HepG2 (cell line): ENCODE data around the gene PPFIA3. TPM values are rescaled to one million over a fixed set of nuclear protein-coding genes. Genes with fewer than 3 reads are reported as not detected.
A peak's percentile ranks its signal among the peaks of the same experiment; 100 is the strongest.

ENCODE experiments used
- CENPX ChIP-seq: sonication (generic); formaldehyde crosslinking; IDR thresholded peaks from 2 replicates; pipeline ENCODE4 v1.9.0; 2021; ENCODE audit warnings: mild to moderate bottlenecking, missing genetic modification reagents, moderate library complexity
- ELF1 ChIP-seq: sonication (generic); formaldehyde crosslinking; IDR thresholded peaks from 2 replicates; pipeline ENCODE4 v1.4.0; 2020; ENCODE audit warnings: missing genetic modification reagents
- ELF3 ChIP-seq: IDR thresholded peaks from 2 replicates; pipeline ENCODE4 v1.6.1; 2016; ENCODE audit warnings: missing genetic modification reagents, missing compliant biosample characterization
- FOXA1 ChIP-seq, 2 experiments: fragments of 450-650 bp in 1 of 2; sonication (generic) in 1 of 2; formaldehyde crosslinking in 1 of 2; IDR thresholded peaks; 2 replicates each; pipeline versions ENCODE4 v1.4.0 to v1.6.1; 2016 to 2020; ENCODE audit warnings: missing genetic modification reagents in 1 of 2
- GABPA ChIP-seq, 2 experiments: IDR thresholded peaks; 2 replicates each; pipeline ENCODE4 v1.6.1; 2011 to 2016; ENCODE audit warnings: low read depth in 2 of 2, low read length in 1 of 2, missing biosample characterization in 1 of 2, missing genetic modification characterization in 1 of 2
- HDAC2 ChIP-seq: sonication (generic); formaldehyde crosslinking; IDR thresholded peaks from 2 replicates; pipeline ENCODE4 v1.4.0; 2020; ENCODE audit warnings: missing genetic modification reagents
- IKZF1 ChIP-seq: fragments of 450-650 bp; IDR thresholded peaks from 2 replicates; pipeline ENCODE4 v1.7.1; 2016
- RXRB ChIP-seq: IDR thresholded peaks from 2 replicates; pipeline ENCODE4 v1.6.1; 2016; ENCODE audit warnings: borderline replicate concordance, missing genetic modification reagents, missing compliant biosample characterization
- SMYD3 ChIP-seq: sonication (generic); formaldehyde crosslinking; IDR thresholded peaks from 2 replicates; pipeline ENCODE4 v1.8.1; 2023; ENCODE audit warnings: mild to moderate bottlenecking, missing genetic modification reagents
- ZNF124 ChIP-seq: sonication (generic); formaldehyde crosslinking; IDR thresholded peaks from 2 replicates; pipeline ENCODE4 v1.4.0; 2020; ENCODE audit warnings: missing genetic modification reagents
- ZNF501 ChIP-seq: sonication (generic); formaldehyde crosslinking; IDR thresholded peaks from 2 replicates; pipeline ENCODE4 v1.5.1; 2020; ENCODE audit warnings: mild to moderate bottlenecking, moderate library complexity, missing genetic modification reagents
- ZNF558 ChIP-seq: sonication (generic); formaldehyde crosslinking; IDR thresholded peaks from 2 replicates; pipeline ENCODE4 v1.9.0; 2022; ENCODE audit warnings: mild to moderate bottlenecking, missing genetic modification reagents, borderline replicate concordance
- ZNF614 ChIP-seq: IDR thresholded peaks from 2 replicates; pipeline ENCODE4 v1.6.1; 2018; ENCODE audit warnings: missing biosample characterization, missing genetic modification reagents, inconsistent platforms, borderline replicate concordance
- ZNF883 ChIP-seq: sonication (generic); formaldehyde crosslinking; IDR thresholded peaks from 2 replicates; pipeline ENCODE4 v1.5.1; 2020; ENCODE audit warnings: mild to moderate bottlenecking, missing genetic modification reagents; ENCODE audit errors: not compliant biosample characterization
- polyA plus RNA-seq, 8 experiments: library from polyadenylated mRNA; depleted of rRNA in 3 of 8; stranded (reverse) in 7 of 8; unstranded in 1 of 8; fragments of >200 nt; fragmentation: Illumina TruSeq in 4 of 8; extraction: Trizol in 4 of 8; gene quantifications; 2 replicates each; pipeline versions ENCODE4 v1.2.1 to v1.2.3, GENCODE V29; 2011 to 2016; ENCODE audit warnings: low read depth in 4 of 8, missing spikeins in 1 of 8, mixed read lengths in 1 of 8; ENCODE audit not compliant: insufficient read depth in 1 of 8
- total RNA-seq, 5 experiments: library from RNA; depleted of rRNA; stranded (reverse); fragments of >200 nt; fragmentation: Illumina TruSeq; extraction: Trizol; gene quantifications; 2 replicates each; pipeline ENCODE4 v1.2.3, GENCODE V29; 2016; ENCODE audit warnings: low read depth in 1 of 5
- TF ChIP-seq, protein P1 (sequence below): sonication (generic); formaldehyde crosslinking; IDR thresholded peaks from 2 replicates; pipeline ENCODE4 v1.8.0; 2022; ENCODE audit warnings: mild to moderate bottlenecking, missing genetic modification reagents; ENCODE audit not compliant: insufficient replicate concordance
- TF ChIP-seq, protein P2 (sequence below): IDR thresholded peaks from 2 replicates; pipeline ENCODE4 v1.6.1; 2016; ENCODE audit warnings: low read depth
- TF ChIP-seq, protein P3 (sequence below): sonication (generic); formaldehyde crosslinking; IDR thresholded peaks from 2 replicates; pipeline ENCODE4 v1.4.0; 2020; ENCODE audit warnings: missing genetic modification reagents
- TF ChIP-seq, protein P4 (sequence below): sonication (generic); formaldehyde crosslinking; IDR thresholded peaks from 2 replicates; pipeline ENCODE4 v1.5.1; 2020; ENCODE audit warnings: mild to moderate bottlenecking, moderate library complexity, missing genetic modification reagents
- TF ChIP-seq, protein P5 (sequence below): IDR thresholded peaks from 2 replicates; pipeline ENCODE4 v1.6.1; 2012; ENCODE audit warnings: inconsistent platforms
- TF ChIP-seq, protein P6 (sequence below): sonication (generic); formaldehyde crosslinking; IDR thresholded peaks from 2 replicates; pipeline ENCODE4 v1.5.0; 2020; ENCODE audit warnings: mild to moderate bottlenecking, missing genetic modification reagents

The PPFIA3 gene
- total and polyA plus RNA-seq, 2 of the 13 experiments (the other 11 are each of a cell fraction or from before 2014, with no cell fraction given) = 6.7 to 8.6 TPM

DNA sequence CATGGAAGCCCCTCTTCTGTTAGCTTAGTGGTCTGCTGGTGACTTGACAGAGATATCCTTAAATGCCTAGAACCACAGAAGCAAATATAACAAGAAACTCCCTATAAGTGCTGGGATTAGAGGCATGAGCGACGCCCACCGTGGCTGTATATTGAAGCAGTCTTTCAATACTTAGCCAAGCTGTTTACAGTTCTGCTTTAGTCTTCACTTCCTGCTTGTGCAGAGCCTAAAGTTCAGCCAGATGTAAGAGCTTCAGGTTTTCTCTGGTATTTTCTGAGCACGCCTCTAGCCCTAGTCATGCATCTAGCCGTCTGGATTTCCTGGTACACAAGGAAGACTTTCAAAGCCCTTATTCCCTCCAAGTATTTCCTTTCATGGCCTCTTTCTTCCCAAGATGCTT lies 66.8 kb downstream of the PPFIA3 start (continued):
- TF ChIP-seq, protein P1, sequence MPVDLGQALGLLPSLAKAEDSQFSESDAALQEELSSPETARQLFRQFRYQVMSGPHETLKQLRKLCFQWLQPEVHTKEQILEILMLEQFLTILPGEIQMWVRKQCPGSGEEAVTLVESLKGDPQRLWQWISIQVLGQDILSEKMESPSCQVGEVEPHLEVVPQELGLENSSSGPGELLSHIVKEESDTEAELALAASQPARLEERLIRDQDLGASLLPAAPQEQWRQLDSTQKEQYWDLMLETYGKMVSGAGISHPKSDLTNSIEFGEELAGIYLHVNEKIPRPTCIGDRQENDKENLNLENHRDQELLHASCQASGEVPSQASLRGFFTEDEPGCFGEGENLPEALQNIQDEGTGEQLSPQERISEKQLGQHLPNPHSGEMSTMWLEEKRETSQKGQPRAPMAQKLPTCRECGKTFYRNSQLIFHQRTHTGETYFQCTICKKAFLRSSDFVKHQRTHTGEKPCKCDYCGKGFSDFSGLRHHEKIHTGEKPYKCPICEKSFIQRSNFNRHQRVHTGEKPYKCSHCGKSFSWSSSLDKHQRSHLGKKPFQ = no peak
- TF ChIP-seq HDAC2 (CRISPR knock-in tag) (peak; percentile 69; the same call in 1 of the 2 replicates), ZNF614 (CRISPR knock-in tag) (peak; percentile 58; the same call in 1 of the 2 replicates), ZNF558 (CRISPR knock-in tag) (no peak), ELF1 (CRISPR knock-in tag) (peak; percentile 81), GABPA (IDR thresholded peaks at IDR 0.05; ENCODE audit: low read depth, low read length) (no peak), GABPA (CRISPR knock-in tag; IDR thresholded peaks at IDR 0.05; ENCODE audit: low read depth) (peak; percentile 55), IKZF1 (no peak), ZNF501 (CRISPR knock-in tag) (peak; percentile 71; the same call in 1 of the 2 replicates), CENPX (CRISPR knock-in tag) (no peak), RXRB (CRISPR knock-in tag) (peak; percentile 54; the same call in 1 of the 2 replicates), ZNF124 (CRISPR knock-in tag) (no peak), SMYD3 (CRISPR knock-in tag) (no peak), ZNF883 (no peak), ELF3 (CRISPR knock-in tag) (peak; percentile 99), FOXA1 (IDR thresholded peaks at IDR 0.05) (no peak), FOXA1 (CRISPR knock-in tag; IDR thresholded peaks at IDR 0.05) (peak; percentile 67)
- TF ChIP-seq, protein P2, sequence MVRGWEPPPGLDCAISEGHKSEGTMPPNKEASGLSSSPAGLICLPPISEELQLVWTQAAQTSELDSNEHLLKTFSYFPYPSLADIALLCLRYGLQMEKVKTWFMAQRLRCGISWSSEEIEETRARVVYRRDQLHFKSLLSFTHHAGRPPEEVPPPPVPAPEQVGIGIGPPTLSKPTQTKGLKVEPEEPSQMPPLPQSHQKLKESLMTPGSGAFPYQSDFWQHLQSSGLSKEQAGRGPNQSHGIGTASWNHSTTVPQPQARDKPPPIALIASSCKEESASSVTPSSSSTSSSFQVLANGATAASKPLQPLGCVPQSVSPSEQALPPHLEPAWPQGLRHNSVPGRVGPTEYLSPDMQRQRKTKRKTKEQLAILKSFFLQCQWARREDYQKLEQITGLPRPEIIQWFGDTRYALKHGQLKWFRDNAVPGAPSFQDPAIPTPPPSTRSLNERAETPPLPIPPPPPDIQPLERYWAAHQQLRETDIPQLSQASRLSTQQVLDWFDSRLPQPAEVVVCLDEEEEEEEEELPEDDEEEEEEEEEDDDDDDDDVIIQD (CRISPR knock-in tag) = 0 out of 2 replicates have a peak, but pooled peaks have one; percentile 18
- TF ChIP-seq, protein P3, sequence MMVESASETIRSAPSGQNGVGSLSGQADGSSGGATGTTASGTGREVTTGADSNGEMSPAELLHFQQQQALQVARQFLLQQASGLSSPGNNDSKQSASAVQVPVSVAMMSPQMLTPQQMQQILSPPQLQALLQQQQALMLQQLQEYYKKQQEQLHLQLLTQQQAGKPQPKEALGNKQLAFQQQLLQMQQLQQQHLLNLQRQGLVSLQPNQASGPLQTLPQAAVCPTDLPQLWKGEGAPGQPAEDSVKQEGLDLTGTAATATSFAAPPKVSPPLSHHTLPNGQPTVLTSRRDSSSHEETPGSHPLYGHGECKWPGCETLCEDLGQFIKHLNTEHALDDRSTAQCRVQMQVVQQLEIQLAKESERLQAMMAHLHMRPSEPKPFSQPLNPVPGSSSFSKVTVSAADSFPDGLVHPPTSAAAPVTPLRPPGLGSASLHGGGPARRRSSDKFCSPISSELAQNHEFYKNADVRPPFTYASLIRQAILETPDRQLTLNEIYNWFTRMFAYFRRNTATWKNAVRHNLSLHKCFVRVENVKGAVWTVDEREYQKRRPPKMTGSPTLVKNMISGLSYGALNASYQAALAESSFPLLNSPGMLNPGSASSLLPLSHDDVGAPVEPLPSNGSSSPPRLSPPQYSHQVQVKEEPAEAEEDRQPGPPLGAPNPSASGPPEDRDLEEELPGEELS (CRISPR knock-in tag) = peak; percentile 54; the same call in 1 of the 2 replicates
- TF ChIP-seq, protein P4, sequence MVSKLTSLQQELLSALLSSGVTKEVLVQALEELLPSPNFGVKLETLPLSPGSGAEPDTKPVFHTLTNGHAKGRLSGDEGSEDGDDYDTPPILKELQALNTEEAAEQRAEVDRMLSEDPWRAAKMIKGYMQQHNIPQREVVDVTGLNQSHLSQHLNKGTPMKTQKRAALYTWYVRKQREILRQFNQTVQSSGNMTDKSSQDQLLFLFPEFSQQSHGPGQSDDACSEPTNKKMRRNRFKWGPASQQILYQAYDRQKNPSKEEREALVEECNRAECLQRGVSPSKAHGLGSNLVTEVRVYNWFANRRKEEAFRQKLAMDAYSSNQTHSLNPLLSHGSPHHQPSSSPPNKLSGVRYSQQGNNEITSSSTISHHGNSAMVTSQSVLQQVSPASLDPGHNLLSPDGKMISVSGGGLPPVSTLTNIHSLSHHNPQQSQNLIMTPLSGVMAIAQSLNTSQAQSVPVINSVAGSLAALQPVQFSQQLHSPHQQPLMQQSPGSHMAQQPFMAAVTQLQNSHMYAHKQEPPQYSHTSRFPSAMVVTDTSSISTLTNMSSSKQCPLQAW (CRISPR knock-in tag) = peak; percentile 61; the same call in 1 of the 2 replicates
- TF ChIP-seq, protein P5, sequence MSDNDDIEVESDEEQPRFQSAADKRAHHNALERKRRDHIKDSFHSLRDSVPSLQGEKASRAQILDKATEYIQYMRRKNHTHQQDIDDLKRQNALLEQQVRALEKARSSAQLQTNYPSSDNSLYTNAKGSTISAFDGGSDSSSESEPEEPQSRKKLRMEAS = peak; percentile 60; the same call in 1 of the 2 replicates
- TF ChIP-seq, protein P6, sequence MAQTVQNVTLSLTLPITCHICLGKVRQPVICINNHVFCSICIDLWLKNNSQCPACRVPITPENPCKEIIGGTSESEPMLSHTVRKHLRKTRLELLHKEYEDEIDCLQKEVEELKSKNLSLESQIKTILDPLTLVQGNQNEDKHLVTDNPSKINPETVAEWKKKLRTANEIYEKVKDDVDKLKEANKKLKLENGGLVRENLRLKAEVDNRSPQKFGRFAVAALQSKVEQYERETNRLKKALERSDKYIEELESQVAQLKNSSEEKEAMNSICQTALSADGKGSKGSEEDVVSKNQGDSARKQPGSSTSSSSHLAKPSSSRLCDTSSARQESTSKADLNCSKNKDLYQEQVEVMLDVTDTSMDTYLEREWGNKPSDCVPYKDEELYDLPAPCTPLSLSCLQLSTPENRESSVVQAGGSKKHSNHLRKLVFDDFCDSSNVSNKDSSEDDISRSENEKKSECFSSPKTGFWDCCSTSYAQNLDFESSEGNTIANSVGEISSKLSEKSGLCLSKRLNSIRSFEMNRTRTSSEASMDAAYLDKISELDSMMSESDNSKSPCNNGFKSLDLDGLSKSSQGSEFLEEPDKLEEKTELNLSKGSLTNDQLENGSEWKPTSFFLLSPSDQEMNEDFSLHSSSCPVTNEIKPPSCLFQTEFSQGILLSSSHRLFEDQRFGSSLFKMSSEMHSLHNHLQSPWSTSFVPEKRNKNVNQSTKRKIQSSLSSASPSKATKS (CRISPR knock-in tag) = no peak
